ENCODE measurements around the gene SPARC.

DNA sequence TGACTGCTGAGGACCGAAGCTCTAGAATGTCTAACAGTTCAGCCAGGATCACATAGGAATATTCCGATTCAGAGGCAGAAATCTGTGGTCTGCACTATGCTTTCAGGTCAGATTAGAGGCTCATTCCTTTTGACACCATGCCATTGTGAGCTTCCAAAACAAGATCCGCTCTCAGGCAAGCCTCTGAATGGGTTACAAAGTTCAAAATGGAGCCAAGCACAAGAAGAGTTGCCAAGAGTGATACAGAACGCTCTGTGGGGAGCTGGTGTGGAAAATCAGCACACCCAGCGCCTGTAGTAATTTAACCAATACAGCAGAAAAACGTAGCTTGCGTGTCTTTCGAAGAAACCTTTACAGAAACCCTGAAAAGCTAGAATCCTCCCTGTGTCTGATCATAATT lies 62.2 kb downstream of the SPARC start:
- TF ChIP-seq, protein P1, sequence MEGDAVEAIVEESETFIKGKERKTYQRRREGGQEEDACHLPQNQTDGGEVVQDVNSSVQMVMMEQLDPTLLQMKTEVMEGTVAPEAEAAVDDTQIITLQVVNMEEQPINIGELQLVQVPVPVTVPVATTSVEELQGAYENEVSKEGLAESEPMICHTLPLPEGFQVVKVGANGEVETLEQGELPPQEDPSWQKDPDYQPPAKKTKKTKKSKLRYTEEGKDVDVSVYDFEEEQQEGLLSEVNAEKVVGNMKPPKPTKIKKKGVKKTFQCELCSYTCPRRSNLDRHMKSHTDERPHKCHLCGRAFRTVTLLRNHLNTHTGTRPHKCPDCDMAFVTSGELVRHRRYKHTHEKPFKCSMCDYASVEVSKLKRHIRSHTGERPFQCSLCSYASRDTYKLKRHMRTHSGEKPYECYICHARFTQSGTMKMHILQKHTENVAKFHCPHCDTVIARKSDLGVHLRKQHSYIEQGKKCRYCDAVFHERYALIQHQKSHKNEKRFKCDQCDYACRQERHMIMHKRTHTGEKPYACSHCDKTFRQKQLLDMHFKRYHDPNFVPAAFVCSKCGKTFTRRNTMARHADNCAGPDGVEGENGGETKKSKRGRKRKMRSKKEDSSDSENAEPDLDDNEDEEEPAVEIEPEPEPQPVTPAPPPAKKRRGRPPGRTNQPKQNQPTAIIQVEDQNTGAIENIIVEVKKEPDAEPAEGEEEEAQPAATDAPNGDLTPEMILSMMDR (IDR thresholded peaks at IDR 0.05): no peak
- no peak for TF ChIP-seq ZFX (IDR thresholded peaks at IDR 0.05; ENCODE audit: borderline replicate concordance)
